Measurements from ENCODE around the gene RAD54L2. TPM values are rescaled to one million over a fixed set of nuclear protein-coding genes. Genes with fewer than 3 reads are reported as not detected.

RAD54L2 gene
- total RNA-seq, 4 donors from 2014 or later, result 8.1 to 18.7 (median 13.4) TPM

DNA sequence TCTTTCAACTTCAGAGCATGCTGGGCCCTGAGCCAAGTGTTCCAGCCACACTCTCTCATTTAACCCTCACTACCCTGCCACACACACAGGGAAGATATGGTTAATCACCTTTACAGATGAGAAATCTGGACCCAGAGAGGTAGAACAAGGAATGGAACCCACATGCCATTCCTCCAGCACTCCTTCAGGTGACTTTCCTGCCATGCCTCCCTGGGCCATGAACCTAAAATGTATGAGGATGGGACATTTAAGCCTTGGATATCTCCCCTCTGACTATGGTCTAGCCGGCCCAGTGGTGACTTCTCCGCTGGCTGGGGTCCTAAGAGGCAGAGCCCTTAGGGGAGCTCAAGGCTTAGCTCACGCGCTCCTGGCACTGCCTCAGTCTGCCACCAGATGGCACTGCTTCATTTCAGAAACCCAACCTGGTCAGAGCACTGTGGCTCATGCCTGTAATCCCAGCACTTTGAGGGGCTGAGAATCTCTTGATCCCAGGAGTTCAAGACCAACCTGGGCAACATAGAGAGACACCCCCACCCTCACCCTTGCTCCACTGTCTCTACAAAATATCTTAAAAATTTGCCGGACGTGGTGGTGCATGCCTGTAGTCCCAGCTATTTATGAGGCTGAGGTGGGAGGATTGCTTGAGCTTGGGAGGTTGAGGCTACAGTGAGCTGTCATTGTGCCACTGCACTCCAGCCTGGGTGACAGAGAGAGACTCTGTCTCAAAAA, 36.5 kb upstream of the RAD54L2 start:
- H3K27me3 ChIP-seq, result no peaks in the 10 kb centered on the region
- TF ChIP-seq CTCF (IDR thresholded peaks at IDR 0.05), result peak; percentile 74 to 95 (median 92)
- TF ChIP-seq POLR2A (IDR thresholded peaks at IDR 0.05), result no peak
- peaks cover 0 to 22% (median 9%) of the 10 kb centered on the region in 3 donors for H3K4me1 ChIP-seq
- no peak overlapping the region for H3K4me3 ChIP-seq
- intact Hi-C loops (cut with DNase I), result loop anchor here (2.0 kb wide), 1 partner anchor 167 kb away; no protein-coding TSS in a partner anchor
- 20% methylated on average over 2 of the region's 6 CpGs; no CpG with 5 or more reads in 1 of the 2 donors for WGBS, 2 donors
- DNase-seq, result peak; percentile 9
- H3K9me3 ChIP-seq, result no peaks in the 10 kb centered on the region
- no peaks in the 10 kb centered on the region for H3K36me3 ChIP-seq
- peak overlapping the region in 2 of 4 donors; percentile 5 to 100 for H3K27ac ChIP-seq

DNA sequence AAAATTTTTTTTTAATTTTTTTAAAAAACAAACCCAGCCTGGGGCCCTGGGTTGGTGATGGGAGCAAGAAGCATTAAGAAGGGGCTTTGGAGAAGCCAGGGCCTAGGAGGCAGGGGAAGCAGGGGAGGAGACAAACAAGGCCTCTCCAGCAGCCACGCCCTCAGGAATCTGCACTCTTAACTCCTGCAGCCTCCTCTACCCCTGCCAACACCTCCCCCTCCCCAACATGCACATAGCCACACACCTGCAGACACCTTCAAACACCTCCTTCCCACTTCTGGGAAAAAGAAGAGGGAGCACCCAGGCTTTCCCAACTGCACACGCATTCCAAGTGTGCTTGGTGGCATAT, 36.0 kb upstream of the RAD54L2 start:
- Histone ChIP-seq H3K9me3 (no peaks in the 10 kb centered on the region), H3K36me3 (no peaks in the 10 kb centered on the region), H3K27me3 (no peaks in the 10 kb centered on the region), H3K4me1 (peaks cover 0 to 22% (median 9%) of the 10 kb centered on the region in 3 donors), H3K4me3 (no peak overlapping the region), H3K27ac (no peak overlapping the region)
- TF ChIP-seq POLR2A (IDR thresholded peaks at IDR 0.05) (no peak), CTCF (IDR thresholded peaks at IDR 0.05) (no peak)
- DNase-seq, result no peak
- 14 to 26% methylated on average over 2 of the region's 2 CpGs for WGBS, 2 donors
- intact Hi-C loops (cut with DNase I), result no loop called here

- intact Hi-C loops (cut with DNase I), result no loop called here
- Histone ChIP-seq H3K27me3 (no peaks in the 10 kb centered on the region), H3K4me1 (peaks cover 0 to 22% (median 9%) of the 10 kb centered on the region in 3 donors), H3K36me3 (no peaks in the 10 kb centered on the region), H3K9me3 (no peaks in the 10 kb centered on the region), H3K4me3 (no peak overlapping the region), H3K27ac (no peak overlapping the region)
- 75 to 89% methylated on average over 2 of the region's 2 CpGs for WGBS, 2 donors
- no peak for DNase-seq
- TF ChIP-seq CTCF (IDR thresholded peaks at IDR 0.05), result no peak
- TF ChIP-seq POLR2A (IDR thresholded peaks at IDR 0.05), result no peak
These were observed 35.5 kb upstream of the RAD54L2 start for GRCh38 chr3:51503007-51503406.

DNA sequence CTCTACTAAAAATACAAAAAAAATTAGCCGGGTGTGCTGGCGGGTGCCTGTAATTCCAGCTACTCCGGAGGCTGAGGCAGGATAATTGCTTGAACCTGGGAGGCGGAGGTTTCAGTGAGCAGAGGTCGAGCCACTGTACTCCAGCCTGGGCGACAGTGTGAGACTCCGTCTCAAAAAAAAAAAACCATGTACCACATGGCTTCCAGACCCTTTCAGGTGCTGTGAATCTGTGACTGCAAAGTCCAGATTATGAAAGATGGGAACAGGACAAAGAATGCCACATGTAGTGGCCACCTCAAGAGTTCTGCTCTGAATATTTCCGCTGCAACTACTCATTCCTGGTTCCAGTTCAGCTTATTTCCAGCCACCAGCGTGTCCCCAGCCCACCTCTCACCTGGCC, 30.3 kb upstream of the RAD54L2 start:
- DNase-seq, result no peak
- Histone ChIP-seq H3K9me3 (no peaks in the 10 kb centered on the region), H3K4me1 (no peaks in the 10 kb centered on the region), H3K27me3 (no peaks in the 10 kb centered on the region), H3K36me3 (no peaks in the 10 kb centered on the region), H3K27ac (no peak overlapping the region), H3K4me3 (no peak overlapping the region)
- TF ChIP-seq POLR2A (IDR thresholded peaks at IDR 0.05) (no peak), CTCF (IDR thresholded peaks at IDR 0.05) (no peak)
- intact Hi-C loops (cut with DNase I), result no loop called here
- WGBS, 2 donors, result 82 to 89% methylated on average over 9 of the region's 9 CpGs

- 64 to 89% methylated on average over 1 of the region's 1 CpG for WGBS, 2 donors
- H3K4me1 ChIP-seq, result no peaks in the 10 kb centered on the region
- no peaks in the 10 kb centered on the region for H3K36me3 ChIP-seq
- TF ChIP-seq POLR2A (IDR thresholded peaks at IDR 0.05), result no peak
- no peak for TF ChIP-seq CTCF (IDR thresholded peaks at IDR 0.05)
- no peak overlapping the region for H3K27ac ChIP-seq
- no peak overlapping the region for H3K4me3 ChIP-seq
- no peak for DNase-seq
- no peaks in the 10 kb centered on the region for H3K9me3 ChIP-seq
- intact Hi-C loops (cut with DNase I), result no loop called here
- no peaks in the 10 kb centered on the region for H3K27me3 ChIP-seq
These were observed 27.5 kb upstream of the RAD54L2 start for GRCh38 chr3:51510996-51511395.
